OCI-LY7 (cell line): Measurements from ENCODE around the gene GIMD1.

Experiments used
- EZH2phosphoT487 ChIP-seq: fragments of 200-600 bp; sonication (generic); IDR thresholded peaks from 2 replicates; pipeline ENCODE4 v1.6.1; 2018; ENCODE audit warnings: low read depth, borderline replicate concordance, mild to moderate bottlenecking, mixed run types, antibody characterized with exemption, low read length, moderate library complexity, mixed read lengths
- TF ChIP-seq, protein P1 (sequence below): fragments of 200-600 bp; sonication (generic); conservative IDR thresholded peaks from 2 replicates; pipeline ENCODE4 v1.5.1; 2014; ENCODE audit warnings: mild to moderate bottlenecking, antibody characterized with exemption, low read length, moderate library complexity, mixed read lengths

DNA sequence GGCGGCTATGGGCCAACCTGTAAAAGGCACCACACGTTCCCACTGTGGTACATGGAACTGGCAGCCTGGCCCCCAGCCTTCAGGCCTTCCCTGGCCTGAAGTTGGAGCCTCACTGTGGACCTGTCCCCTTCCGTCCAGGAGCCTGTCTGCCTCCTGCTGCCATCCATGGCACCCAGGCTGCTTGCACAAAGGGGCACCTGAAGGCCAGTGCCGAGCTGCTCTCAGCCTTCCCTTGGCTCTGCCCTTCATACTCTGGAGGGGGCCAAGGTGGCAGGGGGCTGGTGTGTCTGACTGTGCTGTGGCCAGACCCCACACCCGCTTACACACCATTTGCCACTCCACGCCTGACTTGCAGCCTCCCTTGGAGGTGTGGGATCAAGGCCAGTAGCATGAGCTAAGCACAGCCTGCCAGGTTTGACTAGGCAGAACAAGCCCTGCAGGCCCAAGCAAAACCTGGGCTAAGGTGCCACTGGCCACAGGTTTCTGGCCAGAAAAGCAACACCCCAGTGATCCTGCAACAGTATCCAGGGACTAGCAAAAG, 17.3 kb upstream of the GIMD1 start:
- TF ChIP-seq, protein P1, sequence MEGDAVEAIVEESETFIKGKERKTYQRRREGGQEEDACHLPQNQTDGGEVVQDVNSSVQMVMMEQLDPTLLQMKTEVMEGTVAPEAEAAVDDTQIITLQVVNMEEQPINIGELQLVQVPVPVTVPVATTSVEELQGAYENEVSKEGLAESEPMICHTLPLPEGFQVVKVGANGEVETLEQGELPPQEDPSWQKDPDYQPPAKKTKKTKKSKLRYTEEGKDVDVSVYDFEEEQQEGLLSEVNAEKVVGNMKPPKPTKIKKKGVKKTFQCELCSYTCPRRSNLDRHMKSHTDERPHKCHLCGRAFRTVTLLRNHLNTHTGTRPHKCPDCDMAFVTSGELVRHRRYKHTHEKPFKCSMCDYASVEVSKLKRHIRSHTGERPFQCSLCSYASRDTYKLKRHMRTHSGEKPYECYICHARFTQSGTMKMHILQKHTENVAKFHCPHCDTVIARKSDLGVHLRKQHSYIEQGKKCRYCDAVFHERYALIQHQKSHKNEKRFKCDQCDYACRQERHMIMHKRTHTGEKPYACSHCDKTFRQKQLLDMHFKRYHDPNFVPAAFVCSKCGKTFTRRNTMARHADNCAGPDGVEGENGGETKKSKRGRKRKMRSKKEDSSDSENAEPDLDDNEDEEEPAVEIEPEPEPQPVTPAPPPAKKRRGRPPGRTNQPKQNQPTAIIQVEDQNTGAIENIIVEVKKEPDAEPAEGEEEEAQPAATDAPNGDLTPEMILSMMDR: no peak
- no peak for TF ChIP-seq EZH2phosphoT487
